GM15510 (cell line): ENCODE data around the gene GHR.

ENCODE experiments used
- POLR2A ChIP-seq: IDR thresholded peaks from 3 replicates; pipeline ENCODE4 v1.6.1; 2011; ENCODE audit warnings: borderline replicate concordance; ENCODE audit not compliant: insufficient read length; ENCODE audit errors: extremely low read depth

Gene GHR

DNA sequence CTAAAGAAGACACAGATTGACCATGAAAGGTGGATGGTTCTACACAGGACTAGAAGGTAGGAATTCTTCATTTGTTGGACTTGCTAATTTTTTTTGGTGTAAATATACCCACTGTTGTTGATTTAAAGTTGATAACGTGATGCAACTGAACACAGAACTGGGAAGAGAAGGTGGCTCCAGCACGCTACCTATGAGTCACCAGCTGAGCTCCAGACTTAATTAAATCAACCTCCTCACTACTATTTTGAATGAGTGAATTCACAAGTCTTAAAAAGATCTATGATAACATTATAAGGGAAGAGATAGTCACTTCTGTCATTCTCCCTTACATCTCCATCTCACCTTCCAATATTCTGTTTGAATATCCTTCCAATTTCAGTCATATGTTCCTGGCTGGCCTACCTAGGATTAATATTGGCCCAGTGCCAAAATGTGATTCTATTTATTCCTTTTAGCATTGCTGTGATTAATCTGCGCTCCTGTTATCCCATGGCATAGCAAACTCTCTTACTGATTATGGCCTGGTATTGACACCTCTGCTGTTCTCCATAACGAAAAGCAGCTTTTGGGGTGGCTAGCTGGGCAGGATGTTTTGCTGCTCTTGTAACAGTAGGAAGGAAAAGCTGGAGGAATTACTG is 197.5 kb downstream of the GHR start:
- TF ChIP-seq POLR2A = no peak

DNA sequence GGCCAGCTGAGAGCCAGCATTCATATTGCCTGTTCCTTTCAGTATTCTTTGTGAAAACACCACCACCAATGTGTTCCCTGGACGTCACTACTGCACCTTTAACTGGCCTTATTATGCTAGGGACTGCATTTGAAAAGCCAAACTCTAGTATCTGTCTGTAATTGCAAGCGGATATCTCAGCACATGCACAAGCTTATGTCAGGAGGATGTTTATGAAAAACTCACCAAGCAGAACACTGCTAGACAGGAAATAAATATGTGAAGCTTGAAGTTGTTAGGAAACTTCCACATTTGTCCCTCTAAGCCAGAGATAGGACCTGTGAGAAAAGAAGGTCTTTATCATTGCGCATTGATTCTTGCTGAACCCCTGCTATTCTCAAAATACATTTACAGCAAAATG is 198.0 kb downstream of the GHR start:
- no peak for TF ChIP-seq POLR2A

DNA sequence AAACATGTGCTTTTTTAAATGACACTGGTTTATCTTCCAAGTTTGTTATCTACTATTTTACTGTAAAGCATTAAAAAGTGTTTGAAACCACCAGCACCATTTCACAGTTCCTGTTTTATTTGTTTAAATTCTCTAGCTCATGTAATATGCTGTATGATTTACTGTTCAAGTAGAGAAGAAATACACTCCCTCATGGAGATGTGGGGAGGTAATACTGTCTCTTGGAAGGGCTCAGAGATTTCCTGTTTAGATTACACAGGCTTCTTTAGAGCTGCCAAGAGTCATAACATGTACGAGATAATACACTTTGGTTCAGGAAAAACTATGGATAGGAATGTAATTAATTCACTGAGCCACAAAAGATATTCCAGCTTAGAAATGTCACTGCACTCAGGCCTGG is 198.4 kb downstream of the GHR start:
- no peak for TF ChIP-seq POLR2A

DNA sequence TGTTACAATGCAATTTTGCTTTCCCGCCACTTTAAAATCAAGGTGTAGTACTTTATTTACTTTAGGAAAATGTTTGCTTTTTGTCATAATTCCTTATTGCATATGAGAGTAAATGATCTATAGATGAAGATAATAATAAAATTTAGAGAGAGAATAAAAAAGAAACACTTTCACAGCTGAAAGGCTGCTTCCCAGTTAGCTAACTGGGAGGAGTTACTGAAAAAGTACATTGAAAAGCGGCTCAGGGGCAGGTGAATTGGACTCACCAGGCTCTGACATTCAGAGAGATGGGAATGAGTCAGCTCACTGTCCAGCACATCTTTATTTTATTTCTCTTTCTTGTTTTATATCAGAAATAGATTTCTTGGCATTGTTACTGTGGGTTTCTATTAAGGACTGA is 201.7 kb downstream of the GHR start:
- TF ChIP-seq POLR2A = no peak

DNA sequence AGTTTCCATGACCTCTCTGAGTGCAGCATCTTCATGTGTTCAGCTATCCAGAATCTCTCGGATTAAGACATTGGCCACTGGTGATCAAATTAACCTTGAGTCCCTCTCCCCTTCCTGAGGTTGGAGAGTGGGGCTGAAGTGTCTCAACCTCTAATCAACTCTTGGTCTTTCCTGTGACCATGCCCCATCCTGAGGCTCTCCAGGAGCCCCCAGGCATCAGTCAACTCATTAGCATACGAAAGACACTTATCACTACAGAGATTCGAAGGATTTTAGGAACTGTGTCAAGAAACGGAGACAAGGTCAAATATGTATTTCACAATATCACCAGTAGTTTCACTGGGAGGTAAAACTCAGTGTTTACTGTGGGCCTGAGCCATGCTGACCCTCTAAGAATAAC is 203.2 kb downstream of the GHR start:
- TF ChIP-seq POLR2A = no peak

DNA sequence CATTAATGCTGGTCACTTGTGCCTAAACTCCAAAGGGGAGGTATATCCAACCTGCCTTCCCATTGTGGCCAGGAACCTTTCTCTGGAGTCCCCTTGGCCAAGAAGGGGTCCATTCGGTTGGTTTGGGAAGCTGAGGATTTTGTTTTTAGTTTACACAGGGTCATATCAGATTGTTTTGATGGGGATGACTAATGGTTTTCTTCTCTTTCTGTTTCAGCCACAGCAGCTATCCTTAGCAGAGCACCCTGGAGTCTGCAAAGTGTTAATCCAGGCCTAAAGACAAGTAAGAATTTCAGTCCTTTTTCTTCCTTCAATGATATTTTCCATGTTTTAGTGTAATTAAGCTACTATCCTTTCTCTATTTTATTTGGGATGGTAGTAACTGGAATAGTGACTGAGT is 205.6 kb downstream of the GHR start:
- no peak for TF ChIP-seq POLR2A

DNA sequence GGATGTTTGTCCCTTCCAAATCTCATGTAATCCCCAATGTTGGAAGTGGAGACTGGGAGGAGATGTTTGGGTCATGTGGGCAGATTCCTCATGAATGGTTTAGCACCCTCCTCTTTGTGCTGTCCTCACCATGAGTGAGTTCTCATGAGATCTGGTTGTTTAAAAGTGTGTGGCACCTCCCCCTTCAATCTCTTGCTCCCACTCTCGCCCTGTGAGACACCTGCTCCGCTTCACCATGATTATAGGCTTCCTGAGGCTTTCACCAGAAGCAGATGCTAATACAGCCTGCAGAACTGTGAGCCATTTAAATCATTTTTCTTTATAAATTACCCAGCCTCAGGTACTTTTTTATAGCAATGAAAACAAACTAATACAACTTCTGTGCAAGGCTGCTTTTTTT is 206.0 kb downstream of the GHR start:
- TF ChIP-seq POLR2A = no peak

DNA sequence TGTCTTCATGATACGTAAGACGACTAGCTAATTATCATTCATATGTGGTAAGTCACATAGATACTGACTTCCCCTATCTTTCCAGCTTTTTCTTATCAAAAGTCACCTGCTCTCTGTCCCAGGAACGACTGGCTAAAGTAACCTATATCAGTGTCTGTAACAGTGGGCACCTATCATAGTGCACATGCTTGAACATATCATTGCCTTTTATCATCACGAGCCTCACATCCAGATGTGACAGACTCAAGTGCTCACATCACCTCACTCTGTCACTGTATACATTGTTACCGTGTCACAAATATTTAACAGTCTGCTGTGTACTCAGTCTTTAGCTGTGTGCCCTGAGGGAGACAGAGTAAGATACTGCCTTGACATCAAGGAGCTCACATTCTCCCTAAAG is 208.0 kb downstream of the GHR start:
- no peak for TF ChIP-seq POLR2A

DNA sequence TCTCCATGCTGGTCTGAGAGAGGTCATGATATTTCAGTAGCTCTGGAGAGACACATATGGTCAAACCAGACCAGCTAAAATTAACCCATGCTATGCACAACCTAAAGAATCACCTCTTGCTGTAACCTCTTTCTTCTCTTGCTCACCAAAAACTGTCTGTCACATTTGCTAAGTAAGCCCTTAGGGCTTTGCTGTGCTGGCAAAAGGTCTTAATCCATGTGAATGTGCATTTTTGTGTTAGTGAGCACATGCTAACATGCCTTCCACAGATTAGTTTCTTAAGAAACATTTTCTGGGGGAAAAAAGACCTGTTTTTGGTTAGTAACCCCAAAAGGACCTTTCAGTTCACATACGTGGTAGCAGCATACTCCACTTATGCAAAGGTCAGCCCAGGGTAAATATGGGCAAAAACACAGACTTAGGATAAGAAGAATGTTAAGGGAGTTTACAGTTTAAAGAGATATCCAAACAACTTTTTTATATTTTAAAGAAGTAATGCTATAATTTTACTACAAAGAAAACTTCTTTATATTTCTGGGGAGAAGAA is 209.2 kb downstream of the GHR start:
- no peak for TF ChIP-seq POLR2A

DNA sequence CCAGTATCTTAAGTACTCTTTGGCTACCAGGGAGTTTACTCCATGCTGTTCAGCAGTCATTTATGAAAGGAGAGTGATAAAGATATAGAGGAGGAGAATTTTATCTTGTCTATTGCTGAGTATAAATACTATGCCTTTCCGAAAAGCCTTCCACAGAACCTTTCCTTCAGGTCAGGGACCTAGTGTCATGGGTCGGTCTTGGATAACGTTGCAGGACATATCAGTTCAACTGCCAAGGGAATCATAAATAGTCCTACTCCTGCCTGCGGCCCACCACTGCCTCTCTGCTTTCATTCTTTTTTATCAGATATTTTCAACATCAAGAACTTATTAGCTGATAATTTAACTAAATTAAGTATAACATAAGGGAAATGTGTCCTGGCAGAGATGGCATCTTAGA is 211.3 kb downstream of the GHR start:
- no peak for TF ChIP-seq POLR2A

DNA sequence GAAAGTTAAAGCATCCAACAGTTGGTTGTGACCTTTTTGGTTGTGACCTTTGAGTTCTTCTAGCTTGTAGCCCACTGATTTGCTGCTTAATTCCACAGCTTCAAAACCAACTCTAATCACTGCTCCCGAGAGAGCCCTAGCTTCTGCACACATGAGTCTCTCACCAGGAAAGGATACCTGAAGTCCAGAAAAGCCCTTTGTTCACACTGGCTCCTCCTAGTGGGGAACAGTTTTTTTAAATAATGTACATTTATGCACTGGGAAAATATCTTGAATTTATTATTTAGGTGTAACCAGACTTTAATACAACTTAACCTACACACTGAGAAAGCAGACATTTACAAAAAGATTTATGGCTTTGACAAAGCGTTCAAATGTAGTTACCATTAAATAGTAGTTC is 213.2 kb downstream of the GHR start:
- TF ChIP-seq POLR2A = no peak

DNA sequence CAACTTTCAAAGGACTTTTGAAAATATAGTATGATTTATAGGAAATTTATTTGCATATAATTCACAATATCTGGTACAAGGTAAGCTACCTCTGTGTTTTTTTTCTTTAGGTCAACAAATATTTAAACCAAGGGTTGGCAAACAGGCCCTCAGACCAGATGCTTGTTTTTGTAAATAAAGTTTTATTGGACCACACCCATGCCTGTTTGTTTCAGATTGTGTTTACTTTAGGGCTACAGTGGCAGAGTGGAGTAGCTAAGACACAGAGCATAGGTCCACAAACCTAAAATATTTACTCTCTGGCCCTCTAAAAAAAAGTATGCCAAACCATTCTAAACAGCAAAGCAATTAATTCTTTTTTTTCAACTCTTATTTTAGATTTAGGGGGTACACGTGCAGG is 213.7 kb downstream of the GHR start:
- TF ChIP-seq POLR2A = no peak

DNA sequence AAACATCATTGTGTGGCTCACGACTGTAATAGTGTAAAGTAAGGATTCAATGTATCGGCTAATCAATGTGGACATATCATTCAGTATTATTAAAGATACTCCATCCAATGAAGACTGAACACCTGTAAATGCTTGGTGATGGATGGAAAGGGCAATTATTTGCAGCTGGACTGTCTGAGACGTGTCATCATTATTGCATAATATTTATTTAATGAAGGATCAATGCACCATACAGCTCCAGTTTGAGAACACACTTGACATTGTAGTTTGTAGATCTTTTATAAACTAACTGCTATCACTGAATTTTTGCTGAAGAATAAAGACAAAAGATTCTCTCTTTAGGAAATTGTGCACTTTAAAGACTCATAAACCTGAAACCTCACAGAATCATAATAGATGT is 215.7 kb downstream of the GHR start:
- no peak for TF ChIP-seq POLR2A

DNA sequence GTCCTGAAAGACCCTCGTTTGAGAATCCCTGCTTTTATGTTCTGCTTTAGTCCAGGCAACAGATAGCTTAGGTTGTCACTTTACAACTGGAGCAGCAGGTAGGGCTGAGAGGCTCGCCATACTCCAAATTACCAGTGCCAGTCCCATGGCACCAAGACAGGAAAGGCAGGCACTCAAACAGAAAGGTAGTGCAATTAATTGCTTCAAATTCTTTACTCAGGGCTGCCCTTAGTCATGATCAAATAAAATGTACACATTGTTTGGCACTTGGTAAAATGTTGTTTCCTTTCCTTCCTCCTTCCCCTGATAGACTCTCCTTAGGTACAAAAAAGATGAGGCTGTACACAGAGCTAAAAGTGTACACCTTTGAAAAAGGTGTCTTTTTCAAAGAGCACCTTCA is 217.6 kb downstream of the GHR start:
- no peak for TF ChIP-seq POLR2A

DNA sequence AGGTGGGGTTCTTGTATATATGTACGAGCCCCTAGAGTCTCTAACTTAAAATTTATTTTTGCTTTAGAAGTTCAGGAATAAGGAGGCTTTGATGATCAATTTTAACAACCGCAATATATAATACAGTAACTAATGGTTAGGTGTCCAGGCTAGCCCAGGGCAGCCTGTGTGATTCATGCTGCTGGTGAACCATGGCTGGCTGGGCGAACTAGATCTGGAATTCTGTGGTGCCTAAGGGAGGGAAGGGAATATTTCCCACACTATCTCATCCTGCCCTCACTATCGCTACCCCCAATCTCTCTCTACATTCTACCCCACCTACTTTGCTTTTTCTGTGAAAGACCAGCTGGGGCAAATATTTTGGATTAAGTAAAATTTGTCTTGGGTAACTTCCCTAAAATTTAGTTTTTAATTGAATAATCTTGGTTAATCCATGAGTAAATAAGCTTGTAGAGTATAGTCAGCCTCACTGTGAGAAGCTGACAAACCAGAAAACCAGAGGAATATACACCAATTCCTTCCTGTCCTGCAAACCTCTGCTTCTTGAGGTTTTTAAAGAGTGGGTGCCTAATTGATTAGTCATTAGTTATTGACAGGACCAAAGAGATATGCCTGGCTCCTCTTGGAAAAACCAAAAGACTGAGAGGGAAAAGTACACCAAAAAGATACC is 218.2 kb downstream of the GHR start:
- TF ChIP-seq POLR2A = no peak

DNA sequence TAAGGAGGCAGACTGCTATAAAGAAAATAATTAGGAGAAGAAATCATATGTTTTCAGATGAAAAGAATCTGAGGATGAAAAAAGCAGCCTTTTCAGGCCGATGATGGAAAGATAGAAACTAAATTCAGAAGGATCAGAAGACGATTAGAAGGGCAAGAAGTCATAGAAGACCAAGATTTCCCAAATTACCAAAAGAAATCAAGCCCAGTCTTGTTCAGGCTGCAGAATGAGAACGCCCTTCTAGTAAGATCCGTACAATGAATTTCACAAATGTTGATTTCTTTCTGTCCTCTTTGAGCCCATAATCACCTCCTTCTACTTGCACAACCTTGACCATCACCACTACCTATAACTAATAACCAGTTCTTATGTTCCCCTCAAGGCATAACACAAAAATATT is 218.8 kb downstream of the GHR start:
- TF ChIP-seq POLR2A = no peak
